Hippocampal formation (tissue), 2 donors: ENCODE results near the gene RIN2.
"Not testable (repeated sequence)": the region's sequence is repeated elsewhere in the genome, so short reads cannot be mapped to it uniquely, and the experiment has no call there.

Source experiments
- DNase-seq, 2 donors: peaks; one replicate each; lab custom pipeline; 2025; lab: John Stamatoyannopoulos, UW

Gene RIN2

DNA sequence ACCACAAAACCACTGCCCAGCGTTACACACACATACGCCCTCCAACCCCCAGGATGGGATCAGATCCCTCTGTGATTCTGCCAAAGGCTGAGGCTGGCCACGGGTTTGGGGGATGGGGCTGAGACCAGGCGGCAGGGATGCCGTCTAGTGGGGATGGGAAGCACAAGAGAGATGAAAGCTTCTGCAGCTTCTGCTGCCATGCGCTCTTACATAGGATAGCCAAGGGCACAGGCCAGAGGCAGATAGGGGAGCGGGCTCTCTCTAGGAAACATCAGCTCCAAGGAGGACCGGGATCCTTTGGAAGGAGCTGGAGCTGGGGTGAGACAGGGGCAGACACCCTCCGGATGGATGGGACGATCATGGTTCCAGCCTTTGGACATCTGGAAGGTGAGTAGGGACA, 18.7 kb upstream of the RIN2 start:
- no peak for DNase-seq

- no peak for DNase-seq
Measured at GRCh38 chr20:19740512-19740911, 17.5 kb upstream of the RIN2 start.

DNA sequence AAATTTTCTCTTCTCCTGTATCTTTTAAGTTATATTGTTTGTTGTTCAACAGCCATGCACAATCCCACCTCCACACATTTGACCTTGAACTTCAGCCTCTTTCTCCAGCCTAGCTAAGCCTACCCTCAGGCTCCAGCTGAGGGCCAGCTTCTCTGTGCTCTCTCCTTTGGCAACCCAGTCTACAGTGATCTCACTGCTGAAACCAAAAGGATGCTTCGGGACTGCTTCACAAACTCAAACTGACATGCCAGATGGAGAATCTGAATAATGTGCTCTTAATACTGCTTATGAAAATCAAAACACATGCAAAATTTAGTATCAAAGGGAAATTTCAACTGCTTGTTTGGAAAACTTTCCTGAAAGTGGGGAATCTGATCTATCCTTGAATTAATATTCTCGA, 16.1 kb upstream of the RIN2 start:
- DNase-seq: no peak

DNA sequence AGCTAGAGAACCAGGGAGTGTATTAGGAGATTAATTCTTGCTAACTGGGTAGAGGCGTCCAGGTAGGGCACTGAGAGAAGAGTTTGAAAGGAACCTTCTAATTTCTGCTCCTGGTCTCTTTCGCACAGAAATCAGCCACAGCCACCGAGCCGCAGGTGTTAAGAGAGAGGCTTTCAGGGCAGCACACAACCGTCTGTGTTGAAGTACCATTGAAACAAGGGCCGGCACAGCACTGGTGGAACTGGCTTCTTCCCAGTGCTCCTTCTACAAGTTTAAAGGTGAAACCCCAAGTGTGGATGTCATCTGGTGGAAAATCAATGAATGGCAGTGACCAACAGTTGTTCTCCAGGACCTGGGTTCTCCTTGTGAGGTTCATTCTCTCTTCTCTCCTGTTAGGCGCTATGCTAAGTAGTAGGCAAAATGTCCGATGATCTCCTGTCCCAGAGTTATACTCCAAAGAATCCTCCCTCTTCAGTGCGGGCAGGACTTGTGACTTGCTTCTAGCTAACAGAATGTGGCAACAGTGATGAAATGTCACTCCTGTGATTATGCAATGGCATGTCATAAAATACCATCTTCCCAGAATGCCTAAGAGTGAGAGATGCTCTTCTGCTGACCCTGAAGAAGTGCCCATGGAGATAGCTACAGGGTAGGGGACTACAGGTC, 15.0 kb upstream of the RIN2 start:
- no peak for DNase-seq

DNA sequence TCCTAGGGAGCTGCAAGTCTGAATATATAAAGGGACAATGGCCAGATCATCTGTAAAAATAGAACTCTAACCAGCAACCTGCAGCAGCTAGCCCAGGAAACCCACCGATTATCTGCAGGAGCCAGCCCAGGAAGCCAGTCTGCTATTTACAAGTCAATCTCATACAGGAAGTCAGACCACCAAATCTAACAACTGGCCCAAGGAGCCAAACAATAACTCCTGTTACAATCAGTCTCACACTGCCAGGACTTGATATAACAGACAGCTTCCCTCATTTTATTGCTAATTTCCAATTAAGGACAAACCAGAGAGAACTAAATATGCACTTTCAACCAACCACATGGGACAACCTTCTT, 14.4 kb upstream of the RIN2 start:
- DNase-seq: no peak

DNA sequence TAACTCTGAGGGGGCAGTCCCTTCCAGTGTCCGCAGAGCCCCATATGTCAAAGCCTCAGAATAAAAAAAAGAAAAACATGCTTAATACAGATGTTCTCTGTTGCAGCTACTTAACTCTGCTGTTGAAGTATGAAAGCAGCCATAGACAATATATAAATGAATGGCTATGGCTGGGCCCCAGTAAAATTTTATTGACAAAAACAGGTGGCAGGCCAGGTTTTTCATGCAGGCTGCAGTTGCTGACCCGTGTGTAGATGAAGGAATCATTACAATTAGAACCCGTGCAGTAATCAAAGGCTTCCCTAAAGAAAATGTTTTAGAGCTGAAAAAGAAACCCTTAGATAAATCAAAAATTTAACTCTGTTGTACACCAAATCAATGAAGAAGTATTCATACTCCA, 13.0 kb upstream of the RIN2 start:
- DNase-seq: no peak

GRCh38 chr20:19745584-19745983, 12.5 kb upstream of the RIN2 start:
- DNase-seq: no peak

DNA sequence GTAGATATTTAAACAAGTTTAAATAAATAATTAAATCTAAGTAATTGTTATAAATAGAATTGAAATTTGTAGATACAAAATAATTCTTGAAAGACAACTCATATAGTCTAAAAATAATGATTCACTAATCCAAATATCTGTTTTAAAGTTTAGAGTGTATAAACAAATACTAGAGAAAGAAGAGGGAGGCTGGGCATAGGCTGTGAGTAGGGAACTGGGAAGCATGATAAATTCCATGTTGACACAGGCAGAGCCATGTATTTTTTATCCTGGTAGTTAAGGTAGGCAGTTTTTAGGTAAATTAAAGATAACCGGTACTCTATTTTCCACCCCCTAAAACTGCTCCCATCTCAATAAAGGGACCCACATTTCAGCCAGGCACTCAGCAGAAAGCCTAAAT, 11.7 kb upstream of the RIN2 start:
- DNase-seq: no peak

GRCh38 chr20:19747903-19748302, 10.2 kb upstream of the RIN2 start:
- no peak for DNase-seq

- no peak for DNase-seq
Measured at GRCh38 chr20:19748681-19749080, 9.4 kb upstream of the RIN2 start.

- no peak for DNase-seq
Measured at GRCh38 chr20:19749618-19750071, 8.4 kb upstream of the RIN2 start.

- DNase-seq: no peak
Measured at GRCh38 chr20:19750101-19750606, 7.9 kb upstream of the RIN2 start.

- DNase-seq: no peak
Measured at GRCh38 chr20:19750907-19751636, 7.0 kb upstream of the RIN2 start.

DNA sequence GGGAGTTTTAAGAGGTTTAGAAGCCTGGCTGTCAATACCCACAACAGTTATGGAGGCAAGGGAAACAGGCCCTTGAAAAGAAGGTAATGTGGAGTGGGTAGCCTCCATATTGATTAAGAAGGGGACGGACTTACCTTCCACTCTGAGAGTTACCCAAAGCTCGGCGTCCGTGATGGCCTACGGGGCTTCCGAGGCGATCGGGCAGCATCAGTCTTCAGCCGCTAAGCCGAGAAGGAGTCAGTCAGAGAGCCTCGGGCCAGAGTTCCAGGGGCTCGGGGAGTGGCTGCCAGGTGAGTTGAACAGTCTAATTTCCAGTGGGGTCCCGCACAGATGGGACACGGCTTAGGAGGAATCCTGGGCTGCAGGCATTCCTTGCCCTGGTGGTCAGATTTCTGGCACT, 3.9 kb upstream of the RIN2 start:
- DNase-seq: not testable (repeated sequence)

DNA sequence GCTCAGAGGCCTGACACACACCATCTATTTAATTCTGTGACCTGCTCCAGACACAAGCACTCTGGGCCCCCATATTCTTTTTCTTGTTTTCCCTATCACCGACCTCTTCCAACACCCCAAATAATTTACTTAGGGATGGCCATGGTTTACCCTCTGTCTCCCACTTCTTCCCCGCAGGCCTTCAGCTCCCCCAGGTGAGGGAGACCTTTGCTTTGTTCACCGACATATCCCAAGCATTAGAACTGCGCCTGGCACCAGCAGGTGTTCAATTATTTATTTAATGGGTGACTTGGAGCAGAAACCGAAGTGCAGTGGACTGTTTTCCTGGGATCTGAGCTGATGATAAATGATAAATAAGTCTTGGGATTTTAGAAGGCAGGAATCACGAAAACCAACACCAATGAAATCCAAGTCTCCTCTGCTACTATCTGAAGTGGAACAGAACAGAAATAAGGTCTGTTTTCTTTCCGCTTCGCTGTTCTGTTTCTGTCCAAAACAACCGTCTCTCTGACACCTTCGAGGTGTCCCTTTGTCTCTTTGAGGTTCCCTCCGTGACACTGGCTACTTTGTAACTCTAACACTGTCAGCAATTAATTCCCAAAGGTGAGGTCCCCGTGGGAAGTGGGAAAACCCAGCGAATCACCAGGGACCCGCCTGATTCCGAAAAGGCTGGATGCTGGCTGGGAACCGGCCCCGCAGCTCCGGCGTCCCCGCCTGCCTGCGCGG, 1.1 kb upstream of the RIN2 start:
- DNase-seq: no peak

GRCh38 chr20:19757487-19758132, 448 bp upstream of the RIN2 start:
- peak; percentile 56 to 72 for DNase-seq

GRCh38 chr20:19758501-19759331, 658 bp downstream of the RIN2 start:
- peak; percentile 44 to 55 for DNase-seq

GRCh38 chr20:19760371-19760721, 2.3 kb downstream of the RIN2 start:
- no peak for DNase-seq

- no peak for DNase-seq
Measured at GRCh38 chr20:19761326-19761725, 3.3 kb downstream of the RIN2 start.

DNA sequence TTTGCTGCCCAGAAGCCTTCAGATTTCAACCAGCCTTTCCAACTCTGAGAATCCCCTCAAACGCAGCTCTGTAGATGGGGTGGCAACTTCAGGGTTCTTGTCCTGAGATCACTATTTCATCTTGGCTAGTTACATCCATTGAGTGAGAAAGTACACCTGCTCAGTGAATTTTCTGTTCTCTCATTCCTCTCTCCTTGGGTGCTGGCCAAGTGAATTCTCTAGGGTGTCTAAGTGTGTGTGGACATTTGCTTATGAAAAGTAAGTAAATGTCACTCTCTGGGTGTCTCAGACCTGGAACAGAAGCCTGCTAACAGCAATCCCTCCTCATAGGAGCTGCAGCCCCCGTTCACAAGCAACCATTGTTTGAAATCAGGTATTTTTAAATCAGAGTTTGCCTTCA, 3.8 kb downstream of the RIN2 start:
- DNase-seq: no peak

DNA sequence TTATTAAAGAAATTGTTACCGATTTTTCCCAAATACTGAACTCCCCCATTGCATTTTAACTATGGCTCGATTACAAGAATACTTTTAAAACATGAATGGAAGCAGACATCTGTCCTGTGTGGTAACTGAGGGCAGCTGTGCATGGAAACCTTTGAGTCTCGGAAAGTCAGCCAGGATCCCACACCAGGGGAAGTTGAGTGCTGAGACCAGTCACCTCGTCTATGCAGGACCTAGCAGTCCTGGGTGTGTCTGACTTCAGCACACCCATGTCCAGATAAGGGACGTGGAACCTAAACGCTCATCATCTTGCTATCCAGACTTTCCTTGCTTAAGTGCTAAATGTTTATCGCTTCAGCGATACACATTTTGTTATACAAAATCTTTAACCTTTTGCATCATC, 6.1 kb downstream of the RIN2 start:
- DNase-seq: no peak

- no peak for DNase-seq
Measured at GRCh38 chr20:19765266-19765665, 7.2 kb downstream of the RIN2 start.
